DMS53 treated with DMSO at 0.1 percent for 48 hours (cell line): ENCODE results near the gene SPRR2F.
"Not testable (repeated sequence)": the region's sequence is repeated elsewhere in the genome, so short reads cannot be mapped to it uniquely, and the experiment has no call there.

ENCODE experiments used
- DNase-seq: peaks from one replicate; lab custom pipeline; 2025; ENCODE audit not compliant: unreplicated experiment; lab: John Stamatoyannopoulos, UW

Gene SPRR2F, protein sequence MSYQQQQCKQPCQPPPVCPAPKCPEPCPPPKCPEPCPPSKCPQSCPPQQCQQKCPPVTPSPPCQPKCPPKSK

DNA sequence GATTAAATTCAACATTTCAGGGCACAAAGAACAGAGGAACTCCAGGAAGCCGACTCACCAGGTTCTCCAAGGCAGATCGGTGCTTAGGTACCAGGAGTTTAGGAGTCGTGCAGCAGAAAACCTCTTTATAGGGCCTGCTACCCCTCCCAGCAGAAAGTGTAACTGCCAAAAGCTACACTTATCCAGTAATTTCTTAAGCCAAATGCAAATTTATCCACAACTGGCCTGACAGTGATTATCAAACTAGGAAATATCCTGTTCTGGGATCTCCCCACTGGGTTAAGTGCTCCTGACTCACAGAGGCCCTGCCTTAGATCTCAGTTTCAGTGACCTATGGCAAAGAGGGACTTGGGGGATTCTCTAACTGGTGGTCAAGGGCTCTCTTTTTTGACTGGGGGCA, at the start of gene SPRR2F:
Gene SPRR2F, minus strand, starts transcription at position 101 of the 400 bp plus-strand sequence. CDS start 783 bp downstream, outside the sequence.
- DNase-seq = no peak

DNA sequence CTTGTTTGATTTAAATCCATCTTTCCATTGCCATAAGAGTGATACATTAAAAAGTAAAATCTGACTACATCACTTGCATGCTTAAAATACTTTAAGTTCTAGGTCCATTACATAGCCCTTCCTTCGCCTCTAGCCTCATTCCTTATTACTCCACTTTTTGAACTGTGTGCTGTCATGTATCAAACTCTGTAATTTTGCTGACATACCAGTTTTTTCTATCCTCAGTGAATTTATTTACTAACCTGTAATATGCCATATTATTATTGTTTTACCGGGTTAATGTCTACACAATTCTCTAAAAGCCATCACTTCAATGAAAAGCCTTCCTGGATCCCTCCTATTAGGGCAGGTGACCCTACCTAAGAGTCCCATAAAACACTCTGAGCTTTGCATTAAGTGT, 42.2 kb upstream of the SPRR2F start:
- DNase-seq = no peak

DNA sequence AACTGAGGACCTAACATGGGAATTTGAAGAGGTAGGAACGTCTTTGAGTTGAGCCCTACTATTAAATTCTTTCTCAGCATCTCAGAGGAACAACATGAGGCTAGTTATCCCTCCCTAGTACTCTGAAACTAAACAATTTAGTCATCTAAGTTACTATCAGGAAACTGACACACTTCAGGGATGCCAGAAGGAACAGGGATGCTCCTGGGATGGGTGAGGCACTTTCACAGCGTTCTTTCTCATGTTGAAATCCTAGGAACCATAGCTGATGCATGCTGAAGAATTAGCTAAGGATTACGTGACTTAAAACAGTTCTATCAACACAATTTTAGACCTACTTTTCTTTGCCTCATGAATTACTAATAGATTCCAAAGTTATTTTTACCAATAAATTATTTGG, 39.2 kb upstream of the SPRR2F start:
- no peak for DNase-seq

GRCh38 chr1:153150846-153151245, 37.5 kb upstream of the SPRR2F start, which contains the start of gene SPRR2G:
Gene SPRR2G (minus strand): TSS chr1:153150890. CDS start chr1:153150110, 780 bp downstream.
- DNase-seq = no peak

DNA sequence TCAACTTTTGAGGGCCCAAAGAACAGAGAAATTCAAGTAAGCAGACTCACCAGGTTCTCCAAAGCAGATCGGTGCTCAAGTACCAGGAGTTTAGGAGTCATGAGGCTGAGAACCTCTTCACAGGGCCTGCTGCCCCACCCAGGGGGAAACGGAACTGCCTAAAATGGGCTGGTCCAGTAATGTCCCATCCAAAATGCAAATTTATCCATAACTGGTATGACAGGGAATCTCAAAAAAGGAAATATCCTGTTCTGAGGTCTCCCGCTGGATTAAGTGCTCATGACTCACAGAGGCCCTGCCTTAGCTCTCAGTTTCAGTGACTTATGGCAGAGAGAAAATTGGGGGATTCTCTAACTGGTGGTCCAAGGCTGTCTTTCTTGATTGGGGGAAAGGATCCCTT, 28.1 kb upstream of the SPRR2F start:
- no peak for DNase-seq

GRCh38 chr1:153140484-153140883, 27.2 kb upstream of the SPRR2F start:
- DNase-seq = no peak

GRCh38 chr1:153133743-153134142, 20.4 kb upstream of the SPRR2F start:
- DNase-seq = no peak

DNA sequence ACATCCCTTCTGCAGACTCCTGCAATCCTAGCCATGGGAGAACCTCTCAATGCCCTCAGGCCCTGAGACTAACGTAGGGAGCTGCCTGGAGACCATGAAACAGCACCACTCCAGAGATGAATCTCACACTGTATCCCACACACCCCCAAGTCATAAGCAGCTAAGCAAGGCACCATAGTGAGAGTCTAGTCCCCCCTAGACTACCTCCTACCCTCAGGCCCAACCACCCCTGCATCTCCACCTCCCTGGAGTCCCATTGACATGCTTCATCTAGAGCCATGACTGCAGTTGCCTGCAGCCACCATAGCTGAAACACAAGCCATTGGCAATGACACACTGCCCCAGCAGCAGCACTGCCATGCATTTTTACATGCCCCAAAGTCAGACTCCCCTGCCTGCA, 20.0 kb upstream of the SPRR2F start:
- DNase-seq = no peak

- not testable (repeated sequence) for DNase-seq
Measured at GRCh38 chr1:153128688-153129087, 15.4 kb upstream of the SPRR2F start.

DNA sequence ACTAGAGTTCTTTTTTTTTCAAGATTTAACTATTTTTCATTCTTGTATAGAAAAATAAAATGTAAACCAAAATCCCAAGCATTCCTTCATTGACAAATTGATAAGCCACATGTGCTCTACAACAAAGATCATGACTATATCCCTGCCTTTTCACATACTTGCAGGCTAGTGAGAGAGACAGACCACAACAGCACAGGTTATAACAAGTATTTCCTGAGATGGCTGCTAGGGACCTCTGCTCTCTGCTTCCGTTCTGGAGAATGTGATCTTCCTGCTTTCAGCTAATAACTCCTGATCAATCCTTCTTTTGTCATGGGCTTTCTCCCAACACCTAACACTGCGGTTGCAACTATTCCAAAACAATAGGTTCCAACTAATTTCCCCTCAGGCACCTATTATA, 14.0 kb upstream of the SPRR2F start:
- DNase-seq = no peak

- DNase-seq = no peak
Measured at GRCh38 chr1:153125536-153125935, 12.2 kb upstream of the SPRR2F start.

DNA sequence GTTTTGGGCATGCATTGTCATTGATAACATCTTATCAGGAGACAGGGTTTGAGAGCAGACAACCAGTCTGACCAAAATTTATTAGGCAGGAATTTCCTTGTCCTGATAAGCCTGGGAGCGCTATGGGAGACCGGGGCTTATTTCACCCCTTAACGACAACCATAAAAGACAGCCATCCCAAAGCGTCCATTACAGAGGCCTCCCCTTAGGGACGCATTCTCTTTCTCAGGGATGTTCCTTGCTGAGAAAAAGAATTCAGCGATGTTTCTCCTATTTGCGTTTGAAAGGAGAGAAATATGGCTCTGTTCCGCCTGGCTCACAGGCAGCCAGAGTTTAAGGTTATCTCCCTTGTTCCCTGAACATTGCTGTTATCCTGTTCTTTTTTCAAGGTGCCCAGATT, 10.5 kb upstream of the SPRR2F start:
- not testable (repeated sequence) for DNase-seq

GRCh38 chr1:153122831-153123421, 9.6 kb upstream of the SPRR2F start:
- no peak for DNase-seq

- DNase-seq = no peak
Measured at GRCh38 chr1:153120945-153121344, 7.6 kb upstream of the SPRR2F start.

DNA sequence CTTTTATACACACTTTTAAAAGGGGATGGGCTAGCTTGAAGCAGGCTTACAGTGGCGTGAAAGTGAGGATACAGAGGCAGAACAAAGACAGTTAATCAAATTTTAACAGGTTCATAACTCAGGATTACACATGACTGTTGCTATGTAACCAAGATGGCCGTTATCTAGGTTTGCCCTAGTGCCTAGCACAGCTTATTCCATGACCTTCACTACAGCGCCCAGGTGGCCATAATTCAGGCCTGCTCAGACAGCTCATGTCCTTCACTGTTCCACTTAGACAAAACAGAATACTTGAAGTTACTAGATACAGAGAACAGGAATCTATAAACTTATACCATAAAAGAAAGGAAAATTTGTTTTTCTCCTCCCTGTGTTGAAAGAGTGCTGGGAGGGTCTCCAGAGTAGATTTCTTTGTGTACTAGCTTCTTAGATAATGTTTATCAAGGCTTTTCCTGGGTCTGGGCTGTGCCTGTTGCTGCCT, 6.2 kb upstream of the SPRR2F start:
- DNase-seq = no peak

- DNase-seq = not testable (repeated sequence)
Measured at GRCh38 chr1:153115264-153115663, 1.9 kb upstream of the SPRR2F start.

DNA sequence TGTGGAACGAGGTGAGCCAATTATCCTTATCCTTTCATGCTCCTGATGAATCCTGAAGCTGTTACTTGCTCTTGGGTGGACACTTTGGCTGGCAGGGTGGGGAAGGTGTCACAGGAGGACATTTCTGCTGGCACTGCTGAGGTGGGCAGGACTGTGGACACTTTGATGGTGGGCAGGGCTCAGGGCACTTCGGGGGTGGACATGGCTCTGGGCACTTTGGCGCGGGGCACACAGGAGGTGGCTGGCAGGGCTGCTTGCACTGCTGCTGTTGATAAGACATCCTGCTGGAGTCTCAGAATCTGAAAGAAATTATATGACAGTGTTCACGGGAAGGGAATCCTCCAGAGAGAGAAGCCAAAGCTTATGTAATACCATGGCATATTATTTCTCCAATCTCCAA, 862 bp downstream of the SPRR2F start:
- DNase-seq = not testable (repeated sequence)

DNA sequence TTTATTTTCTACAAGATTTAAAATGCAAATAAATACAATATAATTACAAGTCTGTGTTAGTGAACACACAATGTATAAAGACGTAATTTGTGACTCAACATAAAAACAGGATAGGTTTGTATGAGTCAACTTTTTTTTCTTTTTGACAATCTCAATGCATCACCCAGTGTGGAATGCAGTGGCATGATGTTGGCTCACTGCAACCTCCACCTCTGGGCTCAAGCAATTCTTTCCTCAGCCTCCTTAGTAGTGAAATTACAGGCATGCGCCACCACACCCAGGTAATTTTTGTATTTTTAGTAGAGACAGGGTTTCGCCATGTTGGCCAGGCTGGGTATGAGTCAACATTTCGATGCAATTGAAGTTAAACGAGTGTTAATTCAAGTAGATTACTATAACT, 13.1 kb downstream of the SPRR2F start:
- no peak for DNase-seq

DNA sequence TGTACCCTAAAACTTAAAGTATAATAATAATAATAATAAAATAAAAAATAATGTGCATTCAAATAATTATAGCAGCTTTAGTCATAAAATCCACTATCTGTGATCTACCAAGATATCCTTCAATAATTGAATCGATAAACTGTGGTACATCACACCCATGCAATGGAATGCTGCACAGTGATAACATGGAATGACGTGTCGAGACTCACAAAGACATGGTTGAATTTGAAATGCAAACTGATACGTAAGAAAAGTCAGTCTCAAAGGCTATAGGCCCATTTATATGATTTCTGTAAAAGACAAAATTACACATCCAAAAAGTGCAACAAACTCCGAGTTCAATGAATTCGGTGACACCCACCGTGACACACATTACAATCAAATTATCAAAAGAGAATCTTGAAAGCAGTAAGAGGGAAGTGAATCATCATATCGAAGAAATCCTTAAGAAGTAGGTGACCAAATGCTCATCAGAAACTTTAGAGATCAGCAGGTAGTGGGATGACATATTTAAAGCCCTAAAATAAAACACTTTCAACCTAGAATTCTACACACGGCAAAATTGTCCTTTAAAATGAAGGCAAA, 13.8 kb downstream of the SPRR2F start:
- DNase-seq = no peak

DNA sequence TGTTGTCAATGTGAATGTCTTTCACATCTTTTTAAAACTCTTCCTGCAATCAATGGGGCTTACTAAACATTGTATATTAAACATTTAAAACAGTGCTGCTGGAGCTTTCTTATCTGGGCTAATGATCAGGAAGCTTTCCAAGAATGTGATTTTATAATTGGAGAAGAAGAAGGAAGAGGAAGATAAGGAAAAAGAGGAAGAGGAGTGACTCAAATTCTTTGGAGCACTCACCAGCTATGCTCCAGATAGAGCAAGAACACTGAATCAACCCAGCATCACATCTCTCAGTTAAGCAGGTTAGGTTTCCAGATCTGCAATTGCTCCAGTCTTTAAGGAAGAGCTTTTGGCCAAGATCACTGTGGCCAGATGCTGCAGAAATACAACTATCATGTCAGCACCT, 17.6 kb downstream of the SPRR2F start:
- DNase-seq = no peak

GRCh38 chr1:153094426-153094825, 18.9 kb downstream of the SPRR2F start, which contains the start of gene SPRR2E:
Gene SPRR2E (minus strand): TSS chr1:153094526. CDS start chr1:153093751, 775 bp downstream.
- DNase-seq = no peak

GRCh38 chr1:153087652-153088051, 25.7 kb downstream of the SPRR2F start:
- no peak for DNase-seq

DNA sequence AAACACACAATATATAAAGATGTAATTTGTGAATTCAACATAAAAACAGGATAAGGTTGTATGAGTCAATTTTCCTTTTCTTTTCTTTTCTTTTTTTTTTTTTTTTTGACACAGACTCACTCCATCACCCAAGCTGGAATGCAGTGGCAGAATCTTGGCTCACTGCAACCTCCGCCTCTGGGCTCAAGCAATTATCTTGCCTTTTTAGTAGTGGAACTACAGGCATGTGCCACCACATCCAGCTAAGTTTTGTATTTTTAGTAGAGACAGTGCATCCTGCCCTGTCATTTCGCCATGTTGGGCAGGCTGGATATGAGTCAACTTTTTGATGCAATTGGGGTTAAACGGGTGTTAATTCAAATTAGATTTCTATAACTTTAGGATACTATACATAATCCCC, 31.6 kb downstream of the SPRR2F start:
- no peak for DNase-seq
